ENCODE measurements around the gene FKBP10. TPM values are rescaled to one million over a fixed set of nuclear protein-coding genes. Genes with fewer than 3 reads are reported as not detected.

Gene FKBP10
- total RNA-seq, 1 donor from 2014 or later, result 10.4 TPM

DNA sequence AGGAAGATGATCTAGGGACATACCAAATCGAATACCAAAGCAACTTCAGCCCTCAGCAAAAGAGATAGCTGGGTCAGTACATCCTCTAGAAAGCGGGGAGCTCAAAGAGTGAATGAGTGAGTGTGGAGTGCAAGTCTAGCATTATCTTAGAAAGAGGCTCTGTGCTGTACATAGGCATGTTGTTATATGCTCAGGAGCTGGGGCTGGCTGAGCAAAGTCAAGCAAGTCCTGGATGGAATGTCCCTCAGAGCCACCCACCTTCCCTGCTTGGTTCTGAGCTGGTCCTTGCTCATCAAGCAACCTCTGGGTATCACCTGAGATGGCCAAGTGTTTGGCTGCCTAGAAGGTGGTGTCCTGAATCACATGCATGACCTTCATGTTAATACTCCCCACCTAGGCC is 57.3 kb downstream of the FKBP10 start:
- TF ChIP-seq, protein P1, sequence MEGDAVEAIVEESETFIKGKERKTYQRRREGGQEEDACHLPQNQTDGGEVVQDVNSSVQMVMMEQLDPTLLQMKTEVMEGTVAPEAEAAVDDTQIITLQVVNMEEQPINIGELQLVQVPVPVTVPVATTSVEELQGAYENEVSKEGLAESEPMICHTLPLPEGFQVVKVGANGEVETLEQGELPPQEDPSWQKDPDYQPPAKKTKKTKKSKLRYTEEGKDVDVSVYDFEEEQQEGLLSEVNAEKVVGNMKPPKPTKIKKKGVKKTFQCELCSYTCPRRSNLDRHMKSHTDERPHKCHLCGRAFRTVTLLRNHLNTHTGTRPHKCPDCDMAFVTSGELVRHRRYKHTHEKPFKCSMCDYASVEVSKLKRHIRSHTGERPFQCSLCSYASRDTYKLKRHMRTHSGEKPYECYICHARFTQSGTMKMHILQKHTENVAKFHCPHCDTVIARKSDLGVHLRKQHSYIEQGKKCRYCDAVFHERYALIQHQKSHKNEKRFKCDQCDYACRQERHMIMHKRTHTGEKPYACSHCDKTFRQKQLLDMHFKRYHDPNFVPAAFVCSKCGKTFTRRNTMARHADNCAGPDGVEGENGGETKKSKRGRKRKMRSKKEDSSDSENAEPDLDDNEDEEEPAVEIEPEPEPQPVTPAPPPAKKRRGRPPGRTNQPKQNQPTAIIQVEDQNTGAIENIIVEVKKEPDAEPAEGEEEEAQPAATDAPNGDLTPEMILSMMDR (IDR thresholded peaks at IDR 0.05; ENCODE audit: borderline replicate concordance), result no peak
- H3K36me3 ChIP-seq, result peaks cover 69% of the 10 kb centered on the region
- H3K27me3 ChIP-seq (ENCODE audit: low read depth), result no peaks in the 10 kb centered on the region
- no peaks in the 10 kb centered on the region for H3K9me3 ChIP-seq (replicated peaks)
- no peak for DNase-seq
- intact Hi-C loops (cut with micrococcal nuclease), result no loop called here
- H3K4me1 ChIP-seq, result peaks cover 5% of the 10 kb centered on the region
- H3K4me3 ChIP-seq, result no peak overlapping the region
- H3K27ac ChIP-seq (replicated peaks), result no peak overlapping the region

DNA sequence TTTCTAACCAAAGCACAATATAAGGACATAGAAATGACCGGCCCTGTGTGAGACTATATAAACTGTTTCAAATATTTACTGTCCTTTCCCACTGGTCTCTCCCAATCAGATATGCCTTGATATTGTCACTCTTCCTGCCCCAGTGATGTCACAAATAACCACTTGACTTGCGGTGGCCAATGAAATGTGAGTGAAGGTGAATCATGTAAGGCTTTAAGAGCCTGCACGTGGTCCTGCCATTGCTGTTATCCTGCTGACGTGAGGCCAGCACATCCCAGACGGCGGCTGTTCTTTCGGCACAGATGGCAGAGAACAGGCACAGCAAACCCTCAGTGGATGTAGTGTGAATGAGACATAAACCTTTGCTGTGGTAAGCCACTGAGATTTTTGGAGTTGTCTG is 57.8 kb downstream of the FKBP10 start:
- TF ChIP-seq, protein P1 (IDR thresholded peaks at IDR 0.05; ENCODE audit: borderline replicate concordance), result no peak
- intact Hi-C loops (cut with micrococcal nuclease), result no loop called here
- Histone ChIP-seq H3K27ac (replicated peaks) (no peak overlapping the region), H3K4me3 (no peak overlapping the region), H3K9me3 (replicated peaks) (no peaks in the 10 kb centered on the region), H3K27me3 (ENCODE audit: low read depth) (no peaks in the 10 kb centered on the region), H3K4me1 (peaks cover 3% of the 10 kb centered on the region), H3K36me3 (peaks cover 69% of the 10 kb centered on the region)
- no peak for DNase-seq

DNA sequence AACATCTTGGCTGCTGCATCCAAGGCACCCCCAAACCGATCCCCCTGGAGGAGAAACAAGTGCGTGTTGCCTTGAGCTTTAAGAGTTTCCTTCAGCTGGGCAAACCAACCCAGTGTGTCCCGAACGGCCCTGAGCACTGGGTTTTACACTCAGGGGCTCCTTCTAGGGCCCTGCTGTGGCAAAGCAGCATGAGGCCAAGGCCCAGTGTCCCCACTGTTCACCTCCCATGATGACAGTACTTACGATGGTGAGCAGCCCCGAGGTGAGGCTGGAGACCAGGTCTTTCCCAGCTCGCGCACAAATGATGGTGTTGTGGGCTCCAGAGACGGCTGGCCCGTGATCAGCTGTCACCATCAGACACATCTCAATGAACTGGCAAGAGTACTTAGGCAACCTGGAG is 59.0 kb downstream of the FKBP10 start:
- H3K27me3 ChIP-seq (ENCODE audit: low read depth), result no peaks in the 10 kb centered on the region
- H3K4me1 ChIP-seq, result no peaks in the 10 kb centered on the region
- intact Hi-C loops (cut with micrococcal nuclease), result no loop called here
- no peaks in the 10 kb centered on the region for H3K9me3 ChIP-seq (replicated peaks)
- no peak overlapping the region for H3K4me3 ChIP-seq
- peaks cover 73% of the 10 kb centered on the region for H3K36me3 ChIP-seq
- DNase-seq, result no peak
- H3K27ac ChIP-seq (replicated peaks), result no peak overlapping the region
- TF ChIP-seq, protein P1 (IDR thresholded peaks at IDR 0.05; ENCODE audit: borderline replicate concordance), result no peak

Other genes with a start within 250 kb of the FKBP10 start
- not detected for gene KRT9, start 240.9 kb upstream of the FKBP10 start, total RNA-seq
- gene KRT14, start 226.1 kb upstream of the FKBP10 start, total RNA-seq, result not detected
- gene KRT16, start 200.2 kb upstream of the FKBP10 start, total RNA-seq, result not detected
- gene KRT17, start 188.4 kb upstream of the FKBP10 start, total RNA-seq, result not detected
- gene EIF1, start 124.1 kb upstream of the FKBP10 start, total RNA-seq, result 1,125 TPM
- gene GAST, start 100.7 kb upstream of the FKBP10 start, total RNA-seq, result not detected
- gene HAP1, start 78.4 kb upstream of the FKBP10 start, total RNA-seq, result 0.14 TPM
- gene JUP, start 26.3 kb upstream of the FKBP10 start, total RNA-seq, result 160 TPM
- 6.0 TPM for gene P3H4, start 1.1 kb upstream of the FKBP10 start, total RNA-seq
- gene NT5C3B, start 23.2 kb downstream of the FKBP10 start, total RNA-seq, result 18.3 TPM
- not detected for gene KLHL10, start 24.8 kb downstream of the FKBP10 start, total RNA-seq
- gene KLHL11, start 52.4 kb downstream of the FKBP10 start, total RNA-seq, result 3.5 TPM
- 23.5 TPM for gene ACLY, start 105.9 kb downstream of the FKBP10 start, total RNA-seq
- 1.3 TPM for gene ODAD4, start 117.6 kb downstream of the FKBP10 start, total RNA-seq
- gene CNP, start 153.8 kb downstream of the FKBP10 start, total RNA-seq, result 24.9 TPM
- 71.2 TPM for gene DNAJC7, start 204.4 kb downstream of the FKBP10 start, total RNA-seq
- 50.9 TPM for gene NKIRAS2, start 207.1 kb downstream of the FKBP10 start, total RNA-seq
- gene C17orf113, start 237.6 kb downstream of the FKBP10 start, total RNA-seq, result 0.63 TPM